Measurements from ENCODE around the gene PER1.

The PER1 gene

DNA sequence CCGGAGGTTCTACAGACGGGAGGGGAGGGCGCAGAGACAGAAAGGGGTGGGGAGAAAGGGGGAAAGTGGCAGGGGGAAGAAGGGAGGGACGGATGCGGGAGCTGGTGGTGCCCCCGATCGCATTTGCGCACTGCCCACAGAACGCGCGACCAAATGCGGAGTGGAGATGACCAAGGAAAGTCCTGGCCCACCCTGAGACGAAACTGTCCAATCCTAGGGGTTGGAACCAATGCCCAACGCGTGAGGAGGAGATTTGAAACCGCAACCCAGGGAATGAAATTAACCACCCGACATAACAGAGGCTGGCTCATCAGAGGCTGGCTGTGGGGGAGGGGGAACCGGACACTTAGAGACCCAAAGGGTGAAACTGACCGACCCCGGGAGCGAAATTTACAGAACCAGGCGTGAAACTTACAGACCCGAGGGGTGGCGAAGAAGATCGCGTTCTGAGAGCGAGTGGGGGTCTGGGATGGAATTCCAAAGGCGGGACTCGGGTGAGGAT lies 29.7 kb downstream of the PER1 start:
- TF ChIP-seq, protein P1, sequence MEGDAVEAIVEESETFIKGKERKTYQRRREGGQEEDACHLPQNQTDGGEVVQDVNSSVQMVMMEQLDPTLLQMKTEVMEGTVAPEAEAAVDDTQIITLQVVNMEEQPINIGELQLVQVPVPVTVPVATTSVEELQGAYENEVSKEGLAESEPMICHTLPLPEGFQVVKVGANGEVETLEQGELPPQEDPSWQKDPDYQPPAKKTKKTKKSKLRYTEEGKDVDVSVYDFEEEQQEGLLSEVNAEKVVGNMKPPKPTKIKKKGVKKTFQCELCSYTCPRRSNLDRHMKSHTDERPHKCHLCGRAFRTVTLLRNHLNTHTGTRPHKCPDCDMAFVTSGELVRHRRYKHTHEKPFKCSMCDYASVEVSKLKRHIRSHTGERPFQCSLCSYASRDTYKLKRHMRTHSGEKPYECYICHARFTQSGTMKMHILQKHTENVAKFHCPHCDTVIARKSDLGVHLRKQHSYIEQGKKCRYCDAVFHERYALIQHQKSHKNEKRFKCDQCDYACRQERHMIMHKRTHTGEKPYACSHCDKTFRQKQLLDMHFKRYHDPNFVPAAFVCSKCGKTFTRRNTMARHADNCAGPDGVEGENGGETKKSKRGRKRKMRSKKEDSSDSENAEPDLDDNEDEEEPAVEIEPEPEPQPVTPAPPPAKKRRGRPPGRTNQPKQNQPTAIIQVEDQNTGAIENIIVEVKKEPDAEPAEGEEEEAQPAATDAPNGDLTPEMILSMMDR (IDR thresholded peaks at IDR 0.05) = no peak

DNA sequence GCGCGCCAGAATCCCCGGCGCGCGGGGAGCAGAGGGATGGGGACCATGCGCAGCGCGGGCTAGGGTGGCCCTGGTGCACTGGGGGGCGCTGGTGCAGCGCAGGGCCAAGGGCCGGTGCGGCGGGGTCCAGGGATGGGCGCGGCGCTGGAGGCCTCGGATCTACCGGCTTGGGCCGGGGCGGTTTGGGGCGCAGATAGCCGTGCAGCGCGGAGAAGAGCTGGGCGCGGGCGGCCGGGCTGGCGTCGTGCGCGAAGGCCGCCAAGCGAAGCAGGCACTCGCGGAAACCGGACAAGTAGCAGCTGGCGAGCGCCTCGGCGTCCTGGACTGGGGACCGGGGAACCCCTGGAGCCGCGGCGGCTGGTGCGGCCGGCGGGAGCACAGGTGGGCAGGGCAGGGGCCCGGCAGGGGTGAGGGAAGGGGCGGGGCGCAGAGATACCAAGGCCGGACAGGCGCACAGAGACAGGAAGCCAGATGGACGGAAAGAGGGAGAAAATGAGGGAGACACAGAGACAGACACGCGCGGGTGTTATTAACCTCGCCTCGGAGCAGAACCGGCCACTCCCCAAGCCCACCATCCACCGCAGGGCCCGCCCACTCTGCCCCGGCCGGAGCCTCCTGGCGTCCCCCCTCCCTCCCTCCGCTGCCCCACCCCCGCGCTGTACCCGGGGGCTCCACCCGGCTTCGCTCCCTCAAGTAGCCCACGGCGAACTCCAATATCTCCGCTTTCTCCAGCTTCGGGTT lies 30.4 kb downstream of the PER1 start:
- TF ChIP-seq, protein P1 (IDR thresholded peaks at IDR 0.05) = peak; percentile 60

DNA sequence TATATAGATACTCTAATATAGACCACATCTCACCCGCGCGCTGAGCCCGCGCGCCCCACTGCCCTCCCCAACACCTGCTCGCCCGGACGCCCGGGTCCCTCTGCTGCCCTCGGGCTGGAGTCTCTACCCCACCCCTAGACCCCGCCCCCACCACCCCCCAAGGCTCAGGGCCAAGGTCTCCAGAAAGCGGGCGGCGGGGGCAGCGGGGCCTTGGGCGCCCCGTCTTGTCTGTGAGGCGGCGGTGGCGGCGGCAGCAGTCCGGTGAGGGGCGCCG lies 30.9 kb downstream of the PER1 start:
- TF ChIP-seq, protein P1 (IDR thresholded peaks at IDR 0.05) = no peak

DNA sequence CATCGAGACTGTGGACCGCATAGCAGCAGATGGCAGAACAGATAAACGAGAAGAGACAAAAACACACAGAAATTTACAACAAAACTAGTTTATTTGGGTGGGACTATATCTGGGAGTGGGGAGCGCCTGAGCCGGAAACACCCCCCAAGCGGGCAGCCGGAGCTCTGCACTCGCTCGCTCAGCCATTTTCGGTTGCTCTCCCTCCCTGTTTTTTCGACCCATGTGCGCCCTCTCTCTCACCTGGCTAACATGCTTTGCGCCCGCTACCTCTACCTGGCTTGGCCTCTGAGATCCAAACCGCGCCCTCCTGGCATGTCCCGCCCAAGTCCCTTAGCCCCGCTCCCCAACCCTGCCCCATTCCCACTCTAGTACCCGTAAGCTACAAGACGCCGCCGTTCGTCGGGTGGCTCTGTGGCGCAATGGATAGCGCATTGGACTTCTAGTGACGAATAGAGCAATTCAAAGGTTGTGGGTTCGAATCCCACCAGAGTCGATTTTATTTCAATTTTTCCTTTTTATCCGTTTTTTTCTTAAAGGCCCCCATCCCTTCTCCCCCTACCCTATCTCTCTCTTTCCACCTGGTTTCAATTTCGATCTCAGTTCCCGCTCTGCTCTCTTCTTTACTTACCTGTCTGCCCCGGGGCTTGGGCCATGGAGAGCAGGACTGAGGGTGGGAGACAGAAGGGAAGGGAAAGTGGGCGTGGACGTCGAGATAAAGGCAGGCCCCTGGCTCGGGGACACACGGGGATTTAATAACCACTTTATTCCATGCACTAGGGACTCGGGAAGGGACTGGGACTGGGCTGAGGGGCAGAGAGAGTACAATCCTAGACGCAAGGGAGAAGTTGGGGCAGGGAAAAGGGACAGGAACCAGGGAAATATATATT lies 31.4 kb downstream of the PER1 start:
- TF ChIP-seq, protein P1 (IDR thresholded peaks at IDR 0.05) = peak; percentile 30; the same call in 1 of the 2 replicates

DNA sequence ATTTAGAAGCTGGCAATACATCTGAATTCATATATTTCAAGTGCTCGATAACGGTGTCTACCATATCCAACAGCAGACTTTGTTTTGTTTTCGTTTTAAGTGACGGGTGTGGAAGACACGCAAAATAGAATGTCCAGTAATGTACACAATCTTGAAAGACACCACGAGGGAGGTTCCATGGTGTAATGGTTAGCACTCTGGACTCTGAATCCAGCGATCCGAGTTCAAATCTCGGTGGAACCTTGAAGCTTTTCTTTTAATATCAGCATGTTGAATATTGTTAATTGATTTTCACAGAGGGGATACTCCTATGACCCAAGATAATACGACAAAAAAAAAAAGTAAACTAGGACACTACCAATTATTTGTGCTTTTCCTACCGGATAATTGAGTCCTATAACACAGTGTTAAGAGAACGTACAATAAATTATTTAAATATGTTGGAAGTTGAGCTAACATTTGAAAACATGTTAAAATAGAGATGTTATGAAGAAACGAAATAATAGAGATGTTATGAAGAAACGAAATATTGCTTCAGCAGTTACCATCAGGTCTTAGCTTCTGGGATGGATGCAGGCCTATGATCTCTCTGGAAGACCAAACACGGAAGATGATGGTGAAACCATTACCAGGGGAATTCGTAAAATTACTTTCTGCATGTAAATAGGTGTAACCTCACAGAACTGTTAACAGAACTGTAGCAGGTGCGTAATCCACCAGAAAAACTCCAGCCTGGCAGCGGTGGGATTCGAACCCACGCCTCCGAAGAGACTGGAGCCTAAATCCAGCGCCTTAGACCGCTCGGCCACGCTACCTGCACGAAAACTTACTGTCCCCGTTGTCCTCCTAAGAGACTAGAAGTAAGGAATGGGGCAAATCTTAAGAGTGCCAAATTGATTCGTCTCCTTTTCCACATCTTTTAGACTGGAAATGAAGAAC lies 32.4 kb downstream of the PER1 start:
- TF ChIP-seq, protein P1 (IDR thresholded peaks at IDR 0.05) = no peak

DNA sequence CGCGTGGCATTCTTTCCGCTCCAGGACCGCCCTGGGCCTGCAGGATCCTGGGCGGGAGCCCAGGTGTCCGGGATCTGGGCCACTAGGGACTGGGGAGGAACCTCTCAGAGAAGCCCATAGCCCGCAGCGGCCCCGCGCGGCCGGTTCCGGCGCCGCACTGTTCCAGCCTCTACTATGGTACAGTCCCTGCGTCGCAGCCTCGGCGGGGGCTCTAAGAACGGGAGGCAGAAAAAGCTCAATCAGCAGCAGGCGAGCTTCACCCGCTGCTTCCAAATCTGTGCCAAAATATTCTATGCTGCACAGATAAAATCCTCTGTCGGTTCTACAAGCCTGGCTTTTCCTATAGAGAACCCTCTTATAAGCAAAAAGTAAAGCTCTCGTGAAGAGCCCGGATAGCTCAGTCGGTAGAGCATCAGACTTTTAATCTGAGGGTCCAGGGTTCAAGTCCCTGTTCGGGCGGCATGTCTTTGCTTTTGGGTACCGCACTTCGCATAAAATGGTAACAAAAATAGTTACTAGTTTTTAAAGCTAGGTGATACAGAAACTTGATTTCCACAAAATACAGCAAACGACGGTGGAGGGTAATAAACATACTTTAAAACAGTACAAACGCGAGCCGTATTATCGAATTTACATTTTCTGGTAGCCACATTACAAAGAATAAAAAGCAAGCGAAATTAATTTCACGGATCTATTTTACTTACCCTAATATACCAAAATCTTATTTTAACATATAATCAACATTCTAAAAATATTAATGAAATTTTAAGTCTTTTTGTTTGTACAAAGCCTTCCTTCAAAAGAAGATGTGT lies 33.2 kb downstream of the PER1 start:
- TF ChIP-seq, protein P1 (IDR thresholded peaks at IDR 0.05) = peak; percentile 91
